Body of pancreas (tissue), 4 donors: ENCODE results near the gene HSD17B14. TPM values are rescaled to one million over a fixed set of nuclear protein-coding genes. Genes with fewer than 3 reads are reported as not detected.
A peak's percentile ranks its signal among the peaks of the same experiment; 100 is the strongest.

Experiments
- ATAC-seq: fragments of 150-250 bp; one replicate; pipeline ENCODE4 v1.9.1; 2016
- DNase-seq, 4 donors: peaks; one replicate each; pipeline ENCODE4 v3.0.0-alpha.2; 2019
- H3K27ac ChIP-seq, 4 donors: fragments of 200-600 bp; sonication (generic); 1 replicate in 3 of 4; 2 replicates in 1 of 4; pipeline versions ENCODE4 v1.5.1 to v1.6.1; 2016 to 2019; ENCODE audit warnings: mild to moderate bottlenecking in 1 of 4, mixed read lengths in 1 of 4, moderate library complexity in 1 of 4
- H3K27me3 ChIP-seq, 2 donors: fragments of 200-600 bp; sonication (generic); one replicate each; pipeline ENCODE4 v1.6.0; 2016; ENCODE audit warnings: mild to moderate bottlenecking in 1 of 2
- H3K36me3 ChIP-seq, 2 donors: fragments of 200-600 bp; sonication (generic); replicated peaks in 1 of 2; 2 replicates each; pipeline ENCODE4 v1.5.1; 2016; ENCODE audit warnings: low read depth in 2 of 2; ENCODE audit not compliant: insufficient read depth in 1 of 2
- H3K4me1 ChIP-seq: fragments of 200-600 bp; sonication (generic); one replicate; pipeline ENCODE4 v1.6.0; 2016
- H3K4me3 ChIP-seq, 2 donors: fragments of 200-600 bp; sonication (generic); 1 replicate in 1 of 2; 2 replicates in 1 of 2; pipeline ENCODE4 v1.5.1; 2016 to 2019
- H3K9me3 ChIP-seq, 3 donors: fragments of 200-600 bp; sonication (generic); 1 replicate in 2 of 3; 2 replicates in 1 of 3; pipeline ENCODE4 v1.5.1; 2016
- POLR2A ChIP-seq, 3 donors: fragments of 450-650 bp; IDR thresholded peaks; one replicate each; pipeline ENCODE4 v1.6.1; 2016; ENCODE audit warnings: antibody characterized with exemption in 3 of 3, mild to moderate bottlenecking in 2 of 3
- WGBS, 2 donors: methylation state at CpG; one replicate each; pipeline ENCODE4 v1.1.5; 2017; 5-methylcytosine and 5-hydroxymethylcytosine counted together
- intact Hi-C: fragments of 100-400 bp; cut with DNase I; formaldehyde crosslinking; loops from one replicate; pipeline ENCODE4 v1.15.1; 2023
- total RNA-seq, 2 donors: library from RNA; depleted of rRNA; stranded (reverse); fragments of >200 nt; gene quantifications; one replicate each; pipeline ENCODE4 v1.1.0, GENCODE V29; 2016
- TF ChIP-seq, protein P1 (sequence below), 7 experiments: fragments of 450-650 bp in 4 of 7; fragments of 200-600 bp in 3 of 7; sonication (generic) in 3 of 7; IDR thresholded peaks; one replicate each; pipeline ENCODE4 v1.5.1; 2016 to 2019; ENCODE audit warnings: antibody characterized with exemption in 7 of 7

The HSD17B14 gene
- total RNA-seq, 2 donors from 2014 or later: 2.1 to 3.3 TPM

DNA sequence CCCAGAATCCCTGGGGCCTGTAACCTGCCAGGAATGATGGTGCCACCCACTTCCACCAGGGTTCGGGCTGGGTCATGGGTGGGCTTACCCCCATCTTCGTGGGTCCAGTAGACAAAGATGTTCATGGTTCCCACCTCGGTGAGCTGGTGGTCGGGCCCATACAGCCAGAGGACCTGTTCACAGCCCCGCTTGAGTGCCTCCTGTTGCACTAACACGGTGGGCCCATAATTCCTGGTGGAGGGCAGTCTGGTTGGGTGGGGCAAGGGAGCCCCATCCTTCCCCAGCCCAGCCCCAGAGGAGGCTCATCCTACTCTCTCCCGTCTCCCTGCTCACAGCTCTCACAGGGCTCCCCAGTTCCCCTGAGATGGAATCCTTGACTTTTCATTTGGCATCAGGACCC lies 39.2 kb downstream of the HSD17B14 start:
- Histone ChIP-seq H3K27ac (no peak overlapping the region), H3K4me3 (no peak overlapping the region), H3K4me1 (peaks cover 17% of the 10 kb centered on the region), H3K9me3 (no peaks in the 10 kb centered on the region), H3K27me3 (no peaks in the 10 kb centered on the region), H3K36me3 (peaks cover 0 to 2% of the 10 kb centered on the region in 2 donors)
- TF ChIP-seq POLR2A (IDR thresholded peaks at IDR 0.05): no peak
- TF ChIP-seq, protein P1, sequence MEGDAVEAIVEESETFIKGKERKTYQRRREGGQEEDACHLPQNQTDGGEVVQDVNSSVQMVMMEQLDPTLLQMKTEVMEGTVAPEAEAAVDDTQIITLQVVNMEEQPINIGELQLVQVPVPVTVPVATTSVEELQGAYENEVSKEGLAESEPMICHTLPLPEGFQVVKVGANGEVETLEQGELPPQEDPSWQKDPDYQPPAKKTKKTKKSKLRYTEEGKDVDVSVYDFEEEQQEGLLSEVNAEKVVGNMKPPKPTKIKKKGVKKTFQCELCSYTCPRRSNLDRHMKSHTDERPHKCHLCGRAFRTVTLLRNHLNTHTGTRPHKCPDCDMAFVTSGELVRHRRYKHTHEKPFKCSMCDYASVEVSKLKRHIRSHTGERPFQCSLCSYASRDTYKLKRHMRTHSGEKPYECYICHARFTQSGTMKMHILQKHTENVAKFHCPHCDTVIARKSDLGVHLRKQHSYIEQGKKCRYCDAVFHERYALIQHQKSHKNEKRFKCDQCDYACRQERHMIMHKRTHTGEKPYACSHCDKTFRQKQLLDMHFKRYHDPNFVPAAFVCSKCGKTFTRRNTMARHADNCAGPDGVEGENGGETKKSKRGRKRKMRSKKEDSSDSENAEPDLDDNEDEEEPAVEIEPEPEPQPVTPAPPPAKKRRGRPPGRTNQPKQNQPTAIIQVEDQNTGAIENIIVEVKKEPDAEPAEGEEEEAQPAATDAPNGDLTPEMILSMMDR (IDR thresholded peaks at IDR 0.05): no peak
- DNase-seq (no peak), ATAC-seq (no peak)
- intact Hi-C loops: loop anchor here (5.0 kb wide), 1 partner anchor 35 kb away; no protein-coding TSS in a partner anchor
- WGBS, 2 donors: 80 to 100% methylated on average over 3 to 7 of the region's 7 CpGs

DNA sequence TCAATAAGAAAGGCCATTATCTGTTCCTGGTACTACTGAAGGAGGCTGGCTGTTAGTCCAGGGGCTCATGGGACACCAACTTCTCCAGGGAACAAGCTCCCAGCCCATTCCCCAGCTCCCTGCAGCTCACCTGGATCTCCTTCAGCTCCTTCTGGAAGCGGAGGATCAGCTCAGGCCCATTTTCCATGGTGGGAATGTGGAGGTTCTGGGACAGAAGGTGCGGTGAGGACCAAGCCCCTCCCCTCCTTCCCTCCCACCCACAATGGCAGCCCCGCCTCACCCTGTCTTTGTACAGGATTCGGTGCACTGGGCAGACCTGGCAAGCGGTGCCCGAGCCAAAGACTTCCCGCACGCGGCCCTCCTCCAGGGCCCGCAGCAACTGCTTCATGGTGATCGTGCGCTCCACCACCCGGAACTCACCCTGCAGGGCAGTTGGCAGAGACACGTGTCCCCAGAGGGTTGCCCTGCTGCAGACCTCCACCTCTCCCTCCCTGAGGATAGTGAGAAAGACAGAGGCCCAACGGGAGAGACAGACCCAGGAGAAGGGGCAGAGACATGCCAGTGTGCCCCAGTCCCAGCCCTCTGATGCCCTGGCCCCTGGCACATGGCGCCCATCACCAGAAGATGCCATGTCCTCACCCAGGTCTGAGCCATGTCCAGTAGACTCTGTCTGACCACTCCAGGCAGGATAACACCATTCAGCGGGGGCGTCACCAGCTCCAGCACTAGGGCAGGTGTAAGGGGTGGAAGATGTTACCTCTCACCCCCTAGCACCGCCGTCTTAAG lies 39.8 kb downstream of the HSD17B14 start:
- intact Hi-C loops: loop anchor here (5.0 kb wide), 1 partner anchor 36 kb away; no protein-coding TSS in a partner anchor
- no peaks in the 10 kb centered on the region for H3K9me3 ChIP-seq
- TF ChIP-seq, protein P1 (IDR thresholded peaks at IDR 0.05): no peak
- TF ChIP-seq POLR2A (IDR thresholded peaks at IDR 0.05): no peak
- H3K4me3 ChIP-seq: no peak overlapping the region
- no peak for DNase-seq
- 85 to 100% methylated on average over 1 to 19 of the region's 20 CpGs for WGBS, 2 donors
- ATAC-seq: no peak
- H3K27ac ChIP-seq: peak overlapping the region in 3 of 4 donors; percentile 76 to 82 (median 81)
- H3K36me3 ChIP-seq: peaks cover 0 to 2% of the 10 kb centered on the region in 2 donors
- no peaks in the 10 kb centered on the region for H3K27me3 ChIP-seq
- H3K4me1 ChIP-seq: peaks cover 17% of the 10 kb centered on the region

DNA sequence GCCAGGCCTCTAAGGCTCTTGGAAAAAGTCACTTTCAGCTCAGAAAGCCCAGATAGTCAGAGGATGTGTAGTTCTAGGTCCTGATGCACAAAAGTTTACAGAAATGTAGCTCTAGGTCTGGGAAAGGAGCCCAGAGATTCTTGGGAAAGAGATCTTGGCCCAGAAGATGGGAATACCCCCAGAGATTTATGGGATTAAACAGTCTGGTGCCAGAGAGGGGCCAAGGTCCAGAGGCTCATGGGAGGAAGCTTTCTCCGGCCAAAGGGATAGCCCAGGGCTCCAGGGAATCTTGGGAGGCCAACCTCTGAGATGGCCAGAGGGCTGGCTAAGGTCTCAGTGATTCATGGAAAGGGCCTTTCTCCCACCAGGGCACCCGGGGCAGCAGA lies 40.6 kb downstream of the HSD17B14 start:
- TF ChIP-seq, protein P1 (IDR thresholded peaks at IDR 0.05): no peak
- TF ChIP-seq POLR2A (IDR thresholded peaks at IDR 0.05): no peak
- peak in 1 of 4 donors; percentile 46 for DNase-seq

DNA sequence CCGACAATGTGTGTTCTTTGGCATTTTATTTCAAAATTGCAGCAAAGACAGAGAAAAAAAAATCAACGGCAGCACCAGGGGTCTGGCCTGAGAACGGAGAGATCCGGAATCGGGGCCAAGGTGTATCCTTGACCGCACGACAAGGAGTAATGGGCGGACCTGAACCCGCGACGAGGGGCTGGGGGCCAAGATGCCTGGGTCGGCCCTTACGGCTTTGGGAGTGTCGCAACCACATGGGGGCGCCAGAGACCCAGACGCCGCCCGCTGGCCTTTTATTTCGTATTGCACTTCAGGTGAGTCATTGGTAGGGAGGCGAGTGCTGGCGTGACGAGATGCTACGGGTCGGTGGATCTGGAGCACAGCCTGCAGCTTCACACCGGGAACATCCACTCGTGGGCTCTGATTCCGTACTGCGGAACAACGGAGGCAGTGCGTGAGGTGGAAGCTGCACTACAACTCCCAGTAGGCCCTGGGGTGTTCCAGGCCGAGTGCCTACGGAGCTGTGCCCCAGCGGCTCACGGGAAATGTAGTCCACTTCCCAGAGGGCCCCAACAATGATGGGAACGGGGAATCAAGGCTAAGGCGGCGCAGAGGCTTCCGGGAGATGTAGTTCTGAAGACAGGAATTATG lies 41.1 kb downstream of the HSD17B14 start:
- H3K27ac ChIP-seq: peak overlapping the region; percentile 75 to 82 (median 78)

More for the DNA sequence above, 40.6 kb downstream of the HSD17B14 start:
- intact Hi-C loops: loop anchor here (5.0 kb wide), 1 partner anchor 37 kb away; no protein-coding TSS in a partner anchor
- Histone ChIP-seq H3K4me3 (no peak overlapping the region), H3K9me3 (no peaks in the 10 kb centered on the region), H3K27ac (peak overlapping the region in 3 of 4 donors; percentile 76 to 82 (median 81)), H3K4me1 (peaks cover 17% of the 10 kb centered on the region), H3K36me3 (peaks cover 0 to 2% of the 10 kb centered on the region in 2 donors), H3K27me3 (no peaks in the 10 kb centered on the region)
- peak; percentile 11 for ATAC-seq
- 50 to 58% methylated on average over 1 to 2 of the region's 2 CpGs for WGBS, 2 donors

More for the DNA sequence above, 41.1 kb downstream of the HSD17B14 start:
- no peaks in the 10 kb centered on the region for H3K27me3 ChIP-seq
- H3K36me3 ChIP-seq: peaks cover 0 to 2% of the 10 kb centered on the region in 2 donors
- intact Hi-C loops: loop anchor here (5.0 kb wide), 1 partner anchor 37 kb away; no protein-coding TSS in a partner anchor
- H3K9me3 ChIP-seq: no peaks in the 10 kb centered on the region
- no peak overlapping the region for H3K4me3 ChIP-seq
- WGBS, 2 donors: 1 to 2% methylated on average over 20 to 38 of the region's 38 CpGs
- TF ChIP-seq, protein P1 (IDR thresholded peaks at IDR 0.05): peak; percentile 88 to 99 (median 95)
- peak in 2 of 3 donors; percentile 23 to 39 for TF ChIP-seq POLR2A (IDR thresholded peaks at IDR 0.05)
- peaks cover 17% of the 10 kb centered on the region for H3K4me1 ChIP-seq
- DNase-seq (peak; percentile 91 to 96 (median 94)), ATAC-seq (peak; percentile 97)
